HS-27A (cell line): ENCODE measurements around the gene KRCC1.

Experiments
- DNase-seq: peaks from one replicate; pipeline ENCODE4 v3.0.0-alpha.2; 2012; ENCODE audit warnings: low read depth, missing footprints

The KRCC1 gene

GRCh38 chr2:88055371-88056128 lies at the start of gene KRCC1:
Gene KRCC1, minus strand, starts transcription at chr2:88055783. Its CDS starts 27,220 bp downstream, at chr2:88028563.
- DNase-seq, result peak; percentile 64

GRCh38 chr2:88100489-88100858 lies 44.9 kb upstream of the KRCC1 start:
- no peak for DNase-seq

- no peak for DNase-seq
Measured at GRCh38 chr2:88099798-88100488, 44.4 kb upstream of the KRCC1 start.

- DNase-seq, result no peak
Measured at GRCh38 chr2:88098558-88098900, 42.9 kb upstream of the KRCC1 start.

GRCh38 chr2:88097891-88098557 lies 42.4 kb upstream of the KRCC1 start:
- no peak for DNase-seq

GRCh38 chr2:88097192-88097591 lies 41.6 kb upstream of the KRCC1 start:
- DNase-seq, result no peak

- DNase-seq, result no peak
Measured at GRCh38 chr2:88096708-88097107, 41.1 kb upstream of the KRCC1 start.

- no peak for DNase-seq
Measured at GRCh38 chr2:88095022-88095421, 39.4 kb upstream of the KRCC1 start.

- DNase-seq, result no peak
Measured at GRCh38 chr2:88092773-88093172, 37.2 kb upstream of the KRCC1 start.

GRCh38 chr2:88091943-88092342 lies 36.4 kb upstream of the KRCC1 start:
- DNase-seq, result no peak

- no peak for DNase-seq
Measured at GRCh38 chr2:88090446-88091283, 35.1 kb upstream of the KRCC1 start.

GRCh38 chr2:88088999-88089398 lies 33.4 kb upstream of the KRCC1 start:
- no peak for DNase-seq

GRCh38 chr2:88087763-88088162 lies 32.2 kb upstream of the KRCC1 start:
- DNase-seq, result no peak

GRCh38 chr2:88087073-88087472 lies 31.5 kb upstream of the KRCC1 start:
- no peak for DNase-seq

GRCh38 chr2:88086401-88086800 lies 30.8 kb upstream of the KRCC1 start:
- DNase-seq, result no peak

- DNase-seq, result no peak
Measured at GRCh38 chr2:88085602-88086001, 30.0 kb upstream of the KRCC1 start.

- DNase-seq, result no peak
Measured at GRCh38 chr2:88085099-88085498, 29.5 kb upstream of the KRCC1 start.

- DNase-seq, result no peak
Measured at GRCh38 chr2:88082781-88083180, 27.2 kb upstream of the KRCC1 start.

- DNase-seq, result no peak
Measured at GRCh38 chr2:88081924-88082608, 26.5 kb upstream of the KRCC1 start.

GRCh38 chr2:88080545-88080944 lies 25.0 kb upstream of the KRCC1 start:
- no peak for DNase-seq

GRCh38 chr2:88078643-88079172 lies 23.1 kb upstream of the KRCC1 start:
- no peak for DNase-seq
